Pancreas (tissue), 10 donors: ENCODE results near the gene MAP3K7. TPM values are rescaled to one million over a fixed set of nuclear protein-coding genes. Genes with fewer than 3 reads are reported as not detected.

Source experiments
- ATAC-seq, 4 donors: fragments of 200-7000 bp; cut with Tn5 transposase; one replicate each; pipeline versions ENCODE4 v1.8.0 to v1.9.1; 2020; ENCODE audit warnings: mild to moderate bottlenecking in 4 of 4, moderate library complexity in 4 of 4
- DNase-seq, 6 donors: peaks; one replicate each; pipeline ENCODE4 v3.0.0-alpha.2; 2020
- FAIRE-seq: peaks from 2 replicates; lab custom pipeline; 2012; peaks lifted over from hg19 to GRCh38; lab: Jason Lieb, UNC
- H3K27ac ChIP-seq, 4 donors: fragments of 200-600 bp; sonication (generic); 1 replicate in 3 of 4; 2 replicates in 1 of 4; pipeline versions ENCODE4 v1.5.0 to v1.8.0; 2020
- H3K27me3 ChIP-seq, 4 donors: fragments of 200-600 bp; one replicate each; pipeline ENCODE4 v1.8.0; 2021
- H3K36me3 ChIP-seq, 3 donors: fragments of 200-600 bp; sonication (generic) in 1 of 3; one replicate each; pipeline versions ENCODE4 v1.5.0 to v1.8.0; 2020 to 2021
- H3K4me1 ChIP-seq, 3 donors: fragments of 200-600 bp; one replicate each; pipeline ENCODE4 v1.8.0; 2021
- H3K4me3 ChIP-seq, 4 donors: fragments of 200-600 bp; sonication (generic) in 2 of 4; one replicate each; pipeline versions ENCODE4 v1.5.0 to v1.8.0; 2020 to 2021
- H3K9me3 ChIP-seq, 4 donors: fragments of 200-600 bp; one replicate each; pipeline ENCODE4 v1.8.0; 2021
- WGBS, 2 donors: extraction: QIAGEN DNeasy Blood & Tissue Kit; methylation state at CpG; one replicate each; pipeline ENCODE4 v1.1.7; 2013; 5-methylcytosine and 5-hydroxymethylcytosine counted together
- intact Hi-C, 3 donors: fragments of 100-400 bp; cut with DNase I; formaldehyde crosslinking; loops; one replicate each; pipeline versions ENCODE4 v1.11.1 to v1.14.2; 2022
- polyA plus RNA-seq, 2 donors: library from polyadenylated mRNA; stranded (reverse); fragments of 200-250 nt; gene quantifications; one replicate each; pipeline ENCODE4 v1.2.3, GENCODE V29; 2013
- total RNA-seq, 6 donors: library from RNA; stranded (reverse); fragmentation: NEBNext Ultra II Directional in 4 of 6; extraction: Animal tissue kit (Norgen Biotek cat#: 25700) in 4 of 6; gene quantifications; one replicate each; pipeline versions ENCODE4 v1.2.1 to v1.2.4, GENCODE V29; 2021 to 2023
- TF ChIP-seq, protein P1 (sequence below), 4 donors: fragments of 200-600 bp; sonication (generic) in 3 of 4; IDR thresholded peaks; one replicate each; pipeline versions ENCODE4 v1.5.0 to v1.8.0; 2021; ENCODE audit warnings: antibody characterized with exemption in 4 of 4
- donor health status: healthy with polysubstance abuse.
- donor health status: DM: no; HTN: no; CAD: no; lungs with moderate emphysema.
- donor health status: DM: no; HTN: no; CAD: no.
- donor health status: control.
- donor health status: control.
- donor health status: Bipolar disorder and iron deficiency.
- donor health status: DM: yes; HTN: yes; CAD: no.
- donor health status: DM: no; HTN: no; CAD: no.
- donor health status: DM: no; HTN: no; CAD: no.
- donor health status: DM: yes; HTN: yes; CAD: no.

Gene MAP3K7
- total and polyA plus RNA-seq, 8 donors: 4.9 to 13.2 (median 7.4) TPM

DNA sequence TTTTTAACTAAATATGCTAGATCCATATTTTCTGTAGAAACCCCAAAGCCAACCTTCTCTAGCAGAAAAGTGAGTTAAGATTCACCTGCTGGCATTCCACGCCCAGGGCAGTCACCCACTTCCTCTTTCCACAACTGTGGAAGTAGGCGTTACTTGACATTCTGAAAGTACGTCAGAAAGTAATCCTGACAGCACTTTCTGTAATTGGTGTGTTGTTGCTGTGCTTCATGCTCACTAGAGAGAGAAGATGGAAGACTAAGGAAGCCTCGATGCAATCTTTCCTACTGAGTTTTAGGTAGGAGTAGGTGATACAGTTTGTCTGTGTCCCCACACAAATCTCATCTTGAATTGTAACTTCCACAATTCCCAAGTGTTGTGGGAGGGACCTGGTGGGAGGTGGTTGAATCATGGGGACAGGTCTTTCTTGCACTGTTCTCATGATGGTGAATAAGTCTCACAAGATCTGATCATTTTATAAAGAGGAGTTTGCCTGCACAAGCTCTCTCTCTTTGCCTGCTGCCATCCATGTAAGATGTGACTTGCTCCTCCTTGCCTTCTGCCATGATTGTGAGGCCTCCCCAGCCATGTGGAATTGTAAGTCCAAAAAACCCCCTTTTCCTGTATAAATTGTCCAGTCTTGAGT lies 101.1 kb downstream of the MAP3K7 start:
- intact Hi-C loops: loop anchor here in 1 of 3 donors (10.0 kb wide), 1 partner anchor 551 kb away; no protein-coding TSS in a partner anchor
- WGBS, 2 donors: 78 to 91% methylated on average over 4 of the region's 4 CpGs
- no peak for ATAC-seq

DNA sequence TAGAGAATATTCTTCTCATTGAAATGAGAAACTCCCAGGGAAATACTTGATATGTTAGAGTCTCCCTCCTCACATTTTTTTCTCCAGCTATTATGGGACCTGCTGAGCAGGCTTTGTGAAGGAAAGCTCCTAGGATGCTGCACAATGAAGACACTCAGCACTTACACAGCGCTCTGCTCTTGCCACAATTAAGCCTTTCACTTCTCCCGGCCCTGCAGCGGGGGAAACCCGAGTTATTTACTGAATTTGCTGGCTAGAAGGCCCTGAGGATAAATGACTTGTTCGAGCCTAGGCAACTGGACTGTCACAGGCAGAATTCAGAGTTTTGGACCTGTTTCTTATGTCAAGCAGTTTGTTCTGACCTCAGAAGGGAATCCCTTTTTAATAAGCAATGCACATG lies 102.0 kb downstream of the MAP3K7 start:
- H3K4me1 ChIP-seq: no peaks in the 10 kb centered on the region
- 44% methylated on average over 5 of the region's 5 CpGs for WGBS, 2 donors
- DNase-seq (no peak), FAIRE-seq (no peak), ATAC-seq (no peak)
- intact Hi-C loops: loop anchor here in 2 of 3 donors (5.0 to 10.0 kb wide), 2 partner anchors 548 to 550 kb away; no protein-coding TSS in a partner anchor
- H3K4me3 ChIP-seq: no peak overlapping the region
- H3K27me3 ChIP-seq: no peaks in the 10 kb centered on the region
- TF ChIP-seq, protein P1, sequence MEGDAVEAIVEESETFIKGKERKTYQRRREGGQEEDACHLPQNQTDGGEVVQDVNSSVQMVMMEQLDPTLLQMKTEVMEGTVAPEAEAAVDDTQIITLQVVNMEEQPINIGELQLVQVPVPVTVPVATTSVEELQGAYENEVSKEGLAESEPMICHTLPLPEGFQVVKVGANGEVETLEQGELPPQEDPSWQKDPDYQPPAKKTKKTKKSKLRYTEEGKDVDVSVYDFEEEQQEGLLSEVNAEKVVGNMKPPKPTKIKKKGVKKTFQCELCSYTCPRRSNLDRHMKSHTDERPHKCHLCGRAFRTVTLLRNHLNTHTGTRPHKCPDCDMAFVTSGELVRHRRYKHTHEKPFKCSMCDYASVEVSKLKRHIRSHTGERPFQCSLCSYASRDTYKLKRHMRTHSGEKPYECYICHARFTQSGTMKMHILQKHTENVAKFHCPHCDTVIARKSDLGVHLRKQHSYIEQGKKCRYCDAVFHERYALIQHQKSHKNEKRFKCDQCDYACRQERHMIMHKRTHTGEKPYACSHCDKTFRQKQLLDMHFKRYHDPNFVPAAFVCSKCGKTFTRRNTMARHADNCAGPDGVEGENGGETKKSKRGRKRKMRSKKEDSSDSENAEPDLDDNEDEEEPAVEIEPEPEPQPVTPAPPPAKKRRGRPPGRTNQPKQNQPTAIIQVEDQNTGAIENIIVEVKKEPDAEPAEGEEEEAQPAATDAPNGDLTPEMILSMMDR (IDR thresholded peaks at IDR 0.05): no peak
- no peaks in the 10 kb centered on the region for H3K9me3 ChIP-seq
- H3K27ac ChIP-seq: no peak overlapping the region
- H3K36me3 ChIP-seq: no peaks in the 10 kb centered on the region

More for the DNA sequence above, 101.1 kb downstream of the MAP3K7 start:
- no peaks in the 10 kb centered on the region for H3K9me3 ChIP-seq
- no peaks in the 10 kb centered on the region for H3K27me3 ChIP-seq
- FAIRE-seq (no peak), DNase-seq (no peak)
- TF ChIP-seq, protein P1 (IDR thresholded peaks at IDR 0.05): no peak
- no peak overlapping the region for H3K4me3 ChIP-seq
- no peaks in the 10 kb centered on the region for H3K36me3 ChIP-seq
- no peak overlapping the region for H3K27ac ChIP-seq
- H3K4me1 ChIP-seq: no peaks in the 10 kb centered on the region

DNA sequence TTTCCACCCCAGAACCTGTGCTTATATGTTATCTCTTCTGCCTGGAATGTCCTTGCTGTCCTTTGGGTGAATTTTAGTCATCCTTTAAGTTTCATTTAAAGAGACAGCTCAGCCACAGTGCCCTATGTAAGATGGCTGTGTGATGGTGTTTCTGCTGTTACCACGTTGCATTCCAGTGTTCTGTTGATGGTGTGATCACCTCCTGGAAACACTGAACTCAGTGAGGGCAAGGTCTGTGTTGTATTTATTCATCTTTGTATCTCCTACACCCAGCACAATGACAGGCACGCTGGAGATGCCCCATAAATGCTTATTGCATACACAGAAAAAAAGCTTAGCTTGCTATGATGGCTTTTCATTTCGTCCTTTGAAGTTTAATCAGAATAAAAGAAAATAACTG lies 102.5 kb downstream of the MAP3K7 start:
- WGBS, 2 donors: 44 to 55% methylated on average over 3 of the region's 3 CpGs
- Histone ChIP-seq H3K27me3 (no peaks in the 10 kb centered on the region), H3K4me1 (no peaks in the 10 kb centered on the region), H3K27ac (no peak overlapping the region), H3K36me3 (no peaks in the 10 kb centered on the region), H3K4me3 (no peak overlapping the region), H3K9me3 (no peaks in the 10 kb centered on the region)
- FAIRE-seq (no peak), ATAC-seq (no peak), DNase-seq (no peak)
- TF ChIP-seq, protein P1 (IDR thresholded peaks at IDR 0.05): no peak
- intact Hi-C loops: loop anchor here in 2 of 3 donors (5.0 to 10.0 kb wide), 2 partner anchors 547 to 550 kb away; no protein-coding TSS in a partner anchor

DNA sequence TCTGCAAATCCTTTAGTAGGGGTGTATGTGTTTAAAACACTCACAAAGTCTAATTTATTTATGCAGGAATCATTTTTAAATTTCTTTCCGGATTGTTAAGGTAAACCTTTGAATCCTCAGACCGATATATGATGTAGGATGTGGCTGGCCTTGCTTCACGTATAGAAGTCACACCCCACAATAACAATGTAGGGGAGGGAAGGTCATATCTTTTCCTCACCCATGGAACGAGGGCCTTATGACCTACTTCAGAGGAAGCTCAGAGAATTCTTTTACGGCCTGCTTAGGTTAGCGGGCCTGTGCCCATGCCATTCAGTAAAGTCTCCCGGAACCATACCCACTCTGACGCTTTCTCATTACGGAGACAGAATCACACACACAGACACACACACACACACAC lies 102.9 kb downstream of the MAP3K7 start:
- no peaks in the 10 kb centered on the region for H3K27me3 ChIP-seq
- FAIRE-seq (no peak), DNase-seq (no peak), ATAC-seq (no peak)
- H3K9me3 ChIP-seq: no peaks in the 10 kb centered on the region
- H3K36me3 ChIP-seq: no peaks in the 10 kb centered on the region
- H3K27ac ChIP-seq: no peak overlapping the region
- H3K4me3 ChIP-seq: no peak overlapping the region
- intact Hi-C loops: loop anchor here in 2 of 3 donors (5.0 to 10.0 kb wide), 2 partner anchors 547 to 549 kb away; no protein-coding TSS in a partner anchor
- 80 to 83% methylated on average over 9 of the region's 9 CpGs for WGBS, 2 donors
- TF ChIP-seq, protein P1 (IDR thresholded peaks at IDR 0.05): no peak
- no peaks in the 10 kb centered on the region for H3K4me1 ChIP-seq
